WTC11 (cell line): Measurements from ENCODE around the gene RIMBP2. TPM values are rescaled to one million over a fixed set of nuclear protein-coding genes. Genes with fewer than 3 reads are reported as not detected.

Experiments
- ATAC-seq: fragments of 200-7000 bp; cut with Tn5 transposase; 2 replicates; pipeline ENCODE4 v1.10.0; 2021; ENCODE audit warnings: mild to moderate bottlenecking, moderate library complexity
- CTCF ChIA-PET: fragments of 300-600 bp; sonication (Branson Sonifier 250); formaldehyde crosslinking; loops from one replicate; lab custom pipeline; 2021; ENCODE audit warnings: antibody characterized with exemption; lab: Charles Lee
- POLR2A ChIA-PET: fragments of 350-600 bp; sonication (Branson Sonifier 250); formaldehyde crosslinking; loops from one replicate; lab custom pipeline; 2021; ENCODE audit warnings: antibody characterized with exemption; lab: Charles Lee
- DNase-seq: peaks from one replicate; pipeline ENCODE4 v3.0.0; 2021; ENCODE audit warnings: low spot score
- H3K27ac Mint-ChIP-seq: 2 replicates; pipeline ENCODE4 v1.8.0; 2021; ENCODE audit warnings: mixed read lengths
- H3K27me3 Mint-ChIP-seq: 2 replicates; pipeline ENCODE4 v1.8.0; 2021; ENCODE audit warnings: low read depth, mild to moderate bottlenecking, moderate library complexity, mixed read lengths
- H3K36me3 Mint-ChIP-seq: 2 replicates; pipeline ENCODE4 v1.8.0; 2021; ENCODE audit warnings: mixed read lengths
- H3K4me1 Mint-ChIP-seq: 2 replicates; pipeline ENCODE4 v1.8.0; 2022; ENCODE audit warnings: mixed read lengths
- H3K4me3 Mint-ChIP-seq: 2 replicates; pipeline ENCODE4 v1.8.0; 2021; ENCODE audit warnings: mild to moderate bottlenecking, moderate library complexity, mixed read lengths
- H3K9me3 Mint-ChIP-seq: 2 replicates; pipeline ENCODE4 v1.8.0; 2021; ENCODE audit warnings: mixed read lengths
- AR ChIP-seq: fragments of 250-450 bp; sonication (Bioruptor Pico); IDR thresholded peaks from 2 replicates; pipeline ENCODE4 v1.9.0; 2021; ENCODE audit warnings: mild to moderate bottlenecking
- ATF1 ChIP-seq: sonication (generic); formaldehyde crosslinking; IDR thresholded peaks from 2 replicates; pipeline ENCODE4 v1.8.1; 2023; ENCODE audit warnings: mild to moderate bottlenecking, moderate library complexity, missing genetic modification reagents
- E2F5 ChIP-seq: sonication (generic); formaldehyde crosslinking; IDR thresholded peaks from 2 replicates; pipeline ENCODE4 v1.8.1; 2022; ENCODE audit warnings: mild to moderate bottlenecking, moderate library complexity, missing genetic modification reagents
- FOXJ3 ChIP-seq: sonication (generic); formaldehyde crosslinking; IDR thresholded peaks from 2 replicates; pipeline ENCODE4 v1.9.0; 2021; ENCODE audit warnings: missing genetic modification reagents, mild to moderate bottlenecking, borderline replicate concordance
- FOXK1 ChIP-seq: sonication (generic); formaldehyde crosslinking; IDR thresholded peaks from 2 replicates; pipeline ENCODE4 v1.8.0; 2022; ENCODE audit warnings: mild to moderate bottlenecking, moderate library complexity, missing genetic modification reagents
- FOXP1 ChIP-seq: sonication (generic); formaldehyde crosslinking; IDR thresholded peaks from 2 replicates; pipeline ENCODE4 v1.8.0; 2022; ENCODE audit warnings: missing genetic modification reagents, mild to moderate bottlenecking, moderate library complexity, borderline replicate concordance
- FOXP4 ChIP-seq: sonication (generic); formaldehyde crosslinking; IDR thresholded peaks from 2 replicates; pipeline ENCODE4 v1.8.0; 2022; ENCODE audit warnings: mild to moderate bottlenecking, missing genetic modification reagents
- GABPB1 ChIP-seq: sonication (generic); formaldehyde crosslinking; IDR thresholded peaks from 2 replicates; pipeline ENCODE4 v1.8.1; 2023; ENCODE audit warnings: mild to moderate bottlenecking, missing genetic modification reagents
- GRHL2 ChIP-seq: fragments of 250-450 bp; sonication (Bioruptor Pico); IDR thresholded peaks from 2 replicates; pipeline ENCODE4 v1.8.0; 2022; ENCODE audit warnings: mild to moderate bottlenecking, moderate library complexity; ENCODE audit not compliant: insufficient replicate concordance, severe bottlenecking
- HMGA2 ChIP-seq: fragments of 250-450 bp; sonication (Bioruptor Pico); IDR thresholded peaks from 2 replicates; pipeline ENCODE4 v1.4.0; 2021; ENCODE audit warnings: mild to moderate bottlenecking, moderate library complexity
- IRF1 ChIP-seq: sonication (generic); formaldehyde crosslinking; IDR thresholded peaks from 2 replicates; pipeline ENCODE4 v1.8.0; 2023; ENCODE audit warnings: missing genetic modification reagents
- JUN ChIP-seq: sonication (generic); formaldehyde crosslinking; IDR thresholded peaks from 2 replicates; pipeline ENCODE4 v1.8.0; 2023; ENCODE audit warnings: mild to moderate bottlenecking, missing genetic modification reagents
- NFATC4 ChIP-seq: fragments of 250-450 bp; sonication (Bioruptor Pico); IDR thresholded peaks from 2 replicates; pipeline ENCODE4 v1.9.0; 2021; ENCODE audit warnings: mild to moderate bottlenecking
- OVOL2 ChIP-seq: fragments of 250-450 bp; sonication (Bioruptor Pico); IDR thresholded peaks from 2 replicates; pipeline ENCODE4 v1.9.0; 2021; ENCODE audit warnings: mild to moderate bottlenecking, borderline replicate concordance
- PRDM15 ChIP-seq: sonication (generic); formaldehyde crosslinking; IDR thresholded peaks from 2 replicates; pipeline ENCODE4 v1.8.0; 2022; ENCODE audit warnings: missing genetic modification reagents
- RELA ChIP-seq: sonication (generic); formaldehyde crosslinking; IDR thresholded peaks from 2 replicates; pipeline ENCODE4 v1.8.1; 2022; ENCODE audit warnings: missing genetic modification reagents, mild to moderate bottlenecking, borderline replicate concordance
- SMAD3 ChIP-seq: sonication (generic); formaldehyde crosslinking; IDR thresholded peaks from 2 replicates; pipeline ENCODE4 v1.8.0; 2022; ENCODE audit warnings: missing genetic modification reagents, mild to moderate bottlenecking, borderline replicate concordance
- STAT6 ChIP-seq: sonication (generic); formaldehyde crosslinking; conservative IDR thresholded peaks from 2 replicates; pipeline ENCODE4 v1.8.1; 2023; ENCODE audit warnings: mild to moderate bottlenecking, low read depth, missing genetic modification reagents, moderate library complexity
- TEAD4 ChIP-seq: sonication (generic); formaldehyde crosslinking; IDR thresholded peaks from 2 replicates; pipeline ENCODE4 v1.8.0; 2022; ENCODE audit warnings: mild to moderate bottlenecking, missing genetic modification reagents
- ZNF138 ChIP-seq: sonication (generic); formaldehyde crosslinking; conservative IDR thresholded peaks from 2 replicates; pipeline ENCODE4 v1.8.1; 2022; ENCODE audit warnings: mild to moderate bottlenecking, moderate library complexity, missing genetic modification reagents
- ZNF317 ChIP-seq: sonication (generic); formaldehyde crosslinking; IDR thresholded peaks from 2 replicates; pipeline ENCODE4 v1.8.1; 2023; ENCODE audit warnings: low read depth, mild to moderate bottlenecking, moderate library complexity, missing genetic modification reagents, borderline replicate concordance
- ZNF423 ChIP-seq: fragments of 250-450 bp; sonication (Bioruptor Pico); IDR thresholded peaks from 2 replicates; pipeline ENCODE4 v2.1.2; 2022; ENCODE audit warnings: mild to moderate bottlenecking, moderate library complexity
- ZSCAN18 ChIP-seq: fragments of 250-450 bp; sonication (Bioruptor Pico); IDR thresholded peaks from 2 replicates; pipeline ENCODE4 v2.1.2; 2022; ENCODE audit warnings: mild to moderate bottlenecking, moderate library complexity
- total RNA-seq: library from RNA; stranded (reverse); gene quantifications from 3 replicates; pipeline ENCODE4 v1.2.3, GENCODE V29; 2021

The RIMBP2 gene
- total RNA-seq, 1 experiment from 2014 or later, result 2.6 TPM

- no peak for DNase-seq
- no peak for TF ChIP-seq GABPB1
- no peak for TF ChIP-seq E2F5 (CRISPR knock-in tag)
- TF ChIP-seq JUN, result no peak
- TF ChIP-seq HMGA2 (CRISPR knock-in tag), result no peak
- no peak for TF ChIP-seq FOXP1
- no peak for TF ChIP-seq ZSCAN18 (CRISPR knock-in tag)
- TF ChIP-seq GRHL2, result no peak
- no peak for TF ChIP-seq ZNF138 (CRISPR knock-in tag)
- no peak for TF ChIP-seq ZNF317
- TF ChIP-seq, all 79 proteins: peak for 0
- Mint-ChIP-seq H3K27ac (no peak overlapping the region), H3K4me3 (no peak overlapping the region), H3K9me3 (peaks cover 3% of the 10 kb centered on the region), H3K27me3 (no peaks in the 10 kb centered on the region), H3K4me1 (no peaks in the 10 kb centered on the region), H3K36me3 (no peaks in the 10 kb centered on the region)
- no peak for ATAC-seq
- CTCF ChIA-PET, result no interaction called here
- POLR2A ChIA-PET, result no interaction called here
Measured at GRCh38 chr12:130571734-130572133, 144.4 kb downstream of the RIMBP2 start.

- no peak overlapping the region for H3K27ac Mint-ChIP-seq
- DNase-seq (no peak), ATAC-seq (no peak; the same call in 1 of the 2 replicates)
- H3K4me1 Mint-ChIP-seq, result no peaks in the 10 kb centered on the region
- peaks cover 10% of the 10 kb centered on the region for H3K9me3 Mint-ChIP-seq
- H3K27me3 Mint-ChIP-seq, result no peaks in the 10 kb centered on the region
- POLR2A ChIA-PET, result no interaction called here
- H3K36me3 Mint-ChIP-seq, result no peaks in the 10 kb centered on the region
- CTCF ChIA-PET, result no interaction called here
- H3K4me3 Mint-ChIP-seq, result no peak overlapping the region
- TF ChIP-seq HMGA2 (CRISPR knock-in tag) (no peak), PRDM15 (no peak), ZNF423 (CRISPR knock-in tag) (no peak), RELA (CRISPR knock-in tag) (no peak), STAT6 (CRISPR knock-in tag) (no peak), NFATC4 (CRISPR knock-in tag) (no peak), IRF1 (CRISPR knock-in tag) (no peak), FOXK1 (no peak), OVOL2 (CRISPR knock-in tag) (no peak), ATF1 (CRISPR knock-in tag) (no peak), SMAD3 (CRISPR knock-in tag) (no peak), FOXP4 (CRISPR knock-in tag) (no peak), ZNF138 (CRISPR knock-in tag) (no peak), TEAD4 (CRISPR knock-in tag) (no peak), FOXJ3 (CRISPR knock-in tag) (no peak), AR (CRISPR knock-in tag) (no peak)
Measured at GRCh38 chr12:130571089-130571488, 145.0 kb downstream of the RIMBP2 start.
